22Rv1 (cell line): Measurements from ENCODE around the gene ERI3.

Experiments
- ZFX ChIP-seq: fragments of 450-650 bp; IDR thresholded peaks from 2 replicates; pipeline ENCODE4 v1.6.1; 2017; ENCODE audit warnings: antibody characterized with exemption, borderline replicate concordance
- TF ChIP-seq, protein P1 (sequence below): fragments of 450-650 bp; IDR thresholded peaks from 2 replicates; pipeline ENCODE4 v1.5.1; 2017; ENCODE audit warnings: mild to moderate bottlenecking

DNA sequence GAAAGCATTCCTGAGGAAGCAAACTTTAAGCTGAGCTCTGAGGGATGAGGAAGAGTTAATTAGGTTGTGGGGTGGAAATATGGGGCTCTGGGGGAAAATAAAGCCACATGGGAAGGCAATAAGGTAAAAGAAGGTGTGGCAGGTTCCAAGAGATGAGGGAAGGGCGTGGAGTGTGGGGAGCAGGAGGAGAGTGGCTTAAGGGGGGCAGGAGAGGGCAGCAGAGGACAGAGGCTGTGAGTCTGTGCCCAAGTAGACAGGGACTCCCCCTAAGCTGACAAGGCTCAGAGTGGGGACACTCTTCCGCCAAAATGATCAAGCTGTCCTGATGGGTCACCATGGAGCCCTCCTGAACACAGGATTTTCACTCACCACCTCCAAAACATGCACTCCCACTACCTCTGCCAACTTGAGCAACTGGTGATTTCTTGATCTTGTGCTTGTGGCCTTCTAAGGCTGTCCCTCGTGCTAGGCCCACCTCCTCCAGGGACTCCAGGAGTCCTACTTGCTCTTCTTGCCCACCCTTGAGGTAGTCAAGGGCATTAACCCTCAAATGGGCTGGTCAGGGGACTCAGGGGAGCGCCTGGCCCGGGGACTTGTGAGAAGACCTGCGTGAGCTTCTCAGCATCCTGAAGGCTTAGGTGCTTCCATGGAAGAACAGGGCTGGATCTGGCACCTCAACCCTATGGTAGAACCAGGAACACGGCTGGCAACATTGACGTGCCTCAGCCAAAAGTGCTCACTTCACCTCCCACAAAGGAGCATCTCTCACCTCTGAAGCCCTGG lies 118.4 kb downstream of the ERI3 start:
- TF ChIP-seq, protein P1, sequence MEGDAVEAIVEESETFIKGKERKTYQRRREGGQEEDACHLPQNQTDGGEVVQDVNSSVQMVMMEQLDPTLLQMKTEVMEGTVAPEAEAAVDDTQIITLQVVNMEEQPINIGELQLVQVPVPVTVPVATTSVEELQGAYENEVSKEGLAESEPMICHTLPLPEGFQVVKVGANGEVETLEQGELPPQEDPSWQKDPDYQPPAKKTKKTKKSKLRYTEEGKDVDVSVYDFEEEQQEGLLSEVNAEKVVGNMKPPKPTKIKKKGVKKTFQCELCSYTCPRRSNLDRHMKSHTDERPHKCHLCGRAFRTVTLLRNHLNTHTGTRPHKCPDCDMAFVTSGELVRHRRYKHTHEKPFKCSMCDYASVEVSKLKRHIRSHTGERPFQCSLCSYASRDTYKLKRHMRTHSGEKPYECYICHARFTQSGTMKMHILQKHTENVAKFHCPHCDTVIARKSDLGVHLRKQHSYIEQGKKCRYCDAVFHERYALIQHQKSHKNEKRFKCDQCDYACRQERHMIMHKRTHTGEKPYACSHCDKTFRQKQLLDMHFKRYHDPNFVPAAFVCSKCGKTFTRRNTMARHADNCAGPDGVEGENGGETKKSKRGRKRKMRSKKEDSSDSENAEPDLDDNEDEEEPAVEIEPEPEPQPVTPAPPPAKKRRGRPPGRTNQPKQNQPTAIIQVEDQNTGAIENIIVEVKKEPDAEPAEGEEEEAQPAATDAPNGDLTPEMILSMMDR, result no peak
- TF ChIP-seq ZFX, result no peak
